Measurements from ENCODE around the gene FAM216A.
"Not testable (repeated sequence)": the region's sequence is repeated elsewhere in the genome, so short reads cannot be mapped to it uniquely, and the experiment has no call there.

Gene FAM216A, protein sequence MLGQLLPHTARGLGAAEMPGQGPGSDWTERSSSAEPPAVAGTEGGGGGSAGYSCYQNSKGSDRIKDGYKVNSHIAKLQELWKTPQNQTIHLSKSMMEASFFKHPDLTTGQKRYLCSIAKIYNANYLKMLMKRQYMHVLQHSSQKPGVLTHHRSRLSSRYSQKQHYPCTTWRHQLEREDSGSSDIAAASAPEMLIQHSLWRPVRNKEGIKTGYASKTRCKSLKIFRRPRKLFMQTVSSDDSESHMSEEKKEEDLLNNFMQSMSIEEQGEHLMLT

DNA sequence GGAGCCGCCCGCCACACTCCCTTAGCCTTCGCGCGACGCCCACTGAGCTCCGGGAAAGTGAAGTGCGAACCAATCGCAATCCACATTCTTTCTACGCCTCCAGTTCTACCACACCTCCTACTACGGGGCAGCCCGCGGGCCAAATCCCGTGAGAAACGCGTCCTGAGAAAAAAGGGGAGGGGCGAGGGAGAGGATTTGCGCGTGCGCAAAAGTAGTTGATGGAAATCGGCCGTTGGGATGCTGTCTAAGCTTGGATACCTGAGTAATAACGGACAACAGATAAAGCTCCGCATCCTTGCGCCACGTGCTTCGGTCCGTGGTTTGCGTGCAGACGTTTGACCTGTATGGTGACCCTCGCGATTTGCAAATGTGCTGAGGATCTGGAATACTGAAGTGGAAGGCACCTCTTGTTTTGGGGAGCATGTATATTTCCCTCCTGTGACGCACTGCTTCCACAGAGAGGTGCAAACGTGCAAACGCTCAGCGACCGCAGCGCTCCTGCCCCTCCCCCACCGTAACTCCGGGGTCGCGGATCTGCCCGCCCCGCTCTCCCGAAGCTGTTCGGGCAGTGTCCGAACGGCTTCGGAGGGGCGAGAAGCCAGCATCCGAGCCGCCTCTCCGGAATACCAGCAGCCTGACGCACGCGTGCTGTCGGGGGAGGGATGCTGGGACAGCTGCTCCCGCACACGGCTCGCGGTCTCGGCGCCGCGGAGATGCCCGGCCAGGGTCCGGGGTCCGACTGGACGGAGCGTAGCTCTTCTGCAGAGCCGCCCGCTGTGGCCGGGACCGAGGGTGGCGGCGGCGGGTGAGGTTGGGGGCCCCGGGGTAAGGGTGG lies at the start of gene FAM216A, which contains the start of gene GPN3:
FAM216A (plus strand) TSS at position 632 of the 835 bp plus-strand sequence; CDS start at position 663, 31 bp downstream.
GPN3 (minus strand) TSS at position 44 of the 835 bp plus-strand sequence. CDS start 54 bp downstream, outside the sequence.
- peak; percentile 85 to 93 (median 93) for DNase-seq (ENCODE audit: low read depth in 3 of 3)

DNA sequence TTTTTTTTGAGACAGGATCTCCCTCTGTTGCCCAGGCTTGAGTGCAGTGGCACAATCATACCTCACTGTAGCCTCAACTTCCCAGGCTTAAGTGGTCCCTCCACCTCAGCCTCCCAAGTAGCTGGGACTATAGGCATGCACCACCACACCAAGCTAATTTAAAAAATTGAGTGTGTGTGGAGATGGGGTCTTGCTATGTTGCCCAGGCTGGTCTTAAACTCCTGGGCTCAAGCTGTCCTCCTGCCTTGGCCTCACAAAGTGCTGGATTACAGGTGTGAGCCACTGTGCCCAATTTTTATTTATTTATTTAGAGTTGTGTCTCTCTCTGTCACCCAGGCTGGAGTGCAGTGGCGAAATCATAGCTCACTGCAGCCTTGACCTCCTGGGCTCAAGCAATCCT lies 48.0 kb upstream of the FAM216A start:
- not testable (repeated sequence) for DNase-seq (ENCODE audit: low read depth in 3 of 3)

DNA sequence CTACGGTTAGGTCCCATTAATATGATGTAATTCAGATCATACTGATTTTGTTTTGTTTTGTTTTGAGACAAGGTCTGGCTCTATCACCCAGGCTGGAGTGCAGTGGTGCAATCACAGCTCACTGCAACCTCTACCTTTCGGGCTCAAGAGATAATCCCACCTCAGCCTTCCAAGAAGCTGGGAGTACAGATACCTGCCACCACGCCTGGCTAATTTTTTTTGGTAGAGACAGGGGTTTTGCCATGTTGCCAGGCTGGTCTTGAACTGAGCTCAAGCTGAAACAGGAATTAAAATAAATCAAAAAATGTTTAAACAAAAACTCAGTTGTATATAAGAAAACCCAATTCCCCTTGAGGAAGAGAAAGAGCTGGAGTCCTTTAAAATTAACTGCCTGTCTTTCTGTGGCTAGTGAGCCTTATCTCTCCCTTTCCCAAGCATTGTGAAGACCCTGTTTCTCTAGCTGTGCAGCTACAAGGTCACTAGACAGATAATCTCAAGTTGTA lies 47.4 kb upstream of the FAM216A start:
- no peak for DNase-seq (ENCODE audit: low read depth in 3 of 3)

DNA sequence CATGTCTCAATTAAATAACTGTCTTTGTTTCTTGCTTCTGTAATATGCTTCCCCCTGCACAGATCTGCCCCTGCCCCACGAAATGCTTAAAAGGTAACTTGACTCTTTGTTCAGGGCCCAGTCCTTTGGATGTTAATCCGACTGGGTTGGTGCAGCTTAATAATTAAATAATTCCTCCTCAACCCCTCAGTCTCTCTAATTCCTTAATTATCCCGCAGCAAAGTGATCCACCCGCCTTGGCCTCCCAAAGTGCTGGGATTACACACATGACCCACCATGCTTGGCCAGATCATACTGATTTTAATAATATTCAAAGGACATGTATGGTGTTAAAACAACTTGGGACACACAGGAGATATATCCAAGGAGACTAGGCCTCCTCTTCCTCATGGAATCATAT lies 46.9 kb upstream of the FAM216A start:
- no peak for DNase-seq (ENCODE audit: low read depth in 3 of 3)

DNA sequence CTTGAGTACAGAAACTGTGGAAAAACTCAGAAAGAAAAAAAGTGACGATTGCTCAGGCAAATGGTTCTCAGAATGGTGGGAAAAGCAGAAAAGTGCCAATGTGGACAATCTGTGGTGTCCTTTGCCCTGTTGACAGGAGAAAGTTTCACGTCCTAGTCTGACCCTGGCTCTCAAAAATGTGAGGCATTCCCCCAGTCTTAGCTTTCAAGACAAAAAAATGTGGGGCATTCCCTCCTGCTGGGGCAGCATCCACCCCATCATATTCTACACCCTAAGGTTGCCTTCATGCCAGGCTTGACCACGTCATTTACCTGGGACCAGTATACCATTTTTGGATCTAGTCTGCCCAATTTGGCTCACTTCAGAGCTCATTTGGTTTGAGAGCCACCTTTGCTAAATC lies 44.4 kb upstream of the FAM216A start:
- DNase-seq (ENCODE audit: low read depth in 3 of 3) = no peak

DNA sequence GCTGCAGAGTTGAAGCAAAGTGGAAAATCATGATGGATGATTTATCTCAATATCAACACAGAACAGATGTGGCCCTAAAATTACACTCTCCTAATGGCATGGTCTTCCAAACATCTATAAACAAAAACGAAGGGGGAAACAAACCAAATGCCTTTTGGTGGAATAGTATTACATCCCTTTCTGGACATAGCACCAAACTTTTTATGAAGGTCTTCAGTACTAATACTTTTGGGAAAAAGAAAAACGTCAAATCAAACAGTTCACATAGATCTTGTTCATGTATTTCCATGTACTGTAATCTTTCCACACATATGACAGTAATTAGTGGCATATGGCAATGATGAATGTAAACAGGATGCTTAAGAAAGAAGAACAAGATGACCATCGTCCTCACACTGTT lies 42.2 kb upstream of the FAM216A start:
- DNase-seq (ENCODE audit: low read depth in 3 of 3) = no peak

DNA sequence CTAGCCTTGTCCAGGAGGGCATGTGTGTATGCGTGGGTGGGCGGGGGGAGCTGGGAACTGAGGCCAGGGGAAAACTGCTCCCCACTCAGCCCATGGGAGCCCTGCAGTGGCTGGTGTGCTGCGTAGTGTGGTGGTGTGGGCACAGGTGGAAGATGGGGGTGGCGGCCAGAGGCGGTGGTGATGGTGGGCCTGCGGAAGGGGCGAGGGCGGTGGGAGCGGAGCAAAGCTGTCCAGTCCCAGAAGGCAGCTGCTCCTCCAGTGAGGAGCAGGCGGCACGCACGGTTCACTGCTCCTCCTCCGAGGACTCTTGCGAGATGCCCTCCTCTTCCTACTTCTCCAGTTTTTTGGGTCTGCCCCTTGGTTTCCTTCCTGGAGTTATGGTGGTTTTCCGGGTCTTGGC lies 39.0 kb upstream of the FAM216A start:
- DNase-seq (ENCODE audit: low read depth in 3 of 3) = not testable (repeated sequence)

DNA sequence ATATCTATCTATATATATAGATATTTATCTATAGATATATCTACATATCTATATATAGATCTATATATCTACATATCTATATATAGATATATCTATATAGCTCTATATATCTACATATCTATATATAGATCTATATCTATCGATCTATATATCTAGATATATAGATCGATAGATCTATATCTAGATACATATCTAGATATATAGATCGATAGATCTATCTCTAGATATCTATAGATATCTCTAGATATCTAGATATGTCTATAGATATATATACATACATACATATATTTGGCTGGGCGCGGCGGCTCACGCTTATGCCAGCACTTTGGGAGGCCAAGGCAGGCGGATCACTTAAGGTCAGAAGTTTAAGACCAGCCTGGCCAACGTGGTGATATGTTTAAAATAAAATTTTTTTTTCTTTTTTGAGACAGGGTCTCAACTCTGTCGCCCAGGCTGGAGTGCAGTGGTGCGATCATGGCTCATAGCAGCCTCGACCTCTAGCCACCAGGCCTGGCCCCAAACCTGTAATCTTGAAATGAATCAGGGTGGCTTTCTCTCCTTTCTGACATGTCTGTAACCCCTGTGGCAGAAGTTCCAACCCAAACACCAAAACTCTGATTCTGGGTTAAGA lies 36.6 kb upstream of the FAM216A start:
- no peak for DNase-seq (ENCODE audit: low read depth in 3 of 3)

DNA sequence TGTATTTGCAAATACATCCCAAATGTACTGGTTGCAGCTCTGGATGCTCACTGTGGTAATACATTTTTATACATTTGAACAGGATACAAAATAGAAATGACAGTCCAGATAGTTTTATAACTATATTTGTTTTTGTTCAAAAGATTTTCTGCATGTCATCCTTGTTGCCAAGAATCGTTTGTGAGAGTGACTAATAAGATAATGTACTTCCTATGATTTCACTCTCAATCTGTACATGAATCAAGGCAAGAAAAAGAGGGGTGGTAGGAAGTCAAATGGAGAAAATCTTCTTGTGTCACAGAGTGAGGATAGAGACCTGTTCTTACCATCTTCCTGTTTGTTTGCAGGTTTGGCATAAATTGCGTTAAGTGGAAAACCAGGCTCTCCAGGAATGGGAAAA lies 32.4 kb upstream of the FAM216A start:
- DNase-seq (ENCODE audit: low read depth in 3 of 3) = no peak

DNA sequence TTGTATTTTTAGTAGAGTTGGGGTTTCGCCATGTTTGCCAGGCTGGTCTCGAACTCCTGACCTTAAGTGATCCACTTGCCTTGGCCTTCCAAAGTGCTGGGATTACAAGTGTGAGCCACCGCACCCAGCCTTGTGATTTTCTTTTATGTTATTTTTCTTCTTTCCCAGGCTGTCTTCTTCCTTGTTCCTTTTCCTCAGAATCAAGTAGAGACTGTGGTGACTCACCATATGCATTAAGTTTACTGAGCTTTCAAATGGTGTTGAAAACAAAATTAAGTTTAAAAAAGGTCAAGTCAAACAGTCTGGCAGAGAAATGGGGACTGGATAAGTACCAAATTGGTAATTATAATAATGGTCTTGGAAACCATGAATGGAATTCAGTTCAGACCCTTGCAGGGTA lies 24.2 kb upstream of the FAM216A start:
- DNase-seq (ENCODE audit: low read depth in 3 of 3) = no peak

DNA sequence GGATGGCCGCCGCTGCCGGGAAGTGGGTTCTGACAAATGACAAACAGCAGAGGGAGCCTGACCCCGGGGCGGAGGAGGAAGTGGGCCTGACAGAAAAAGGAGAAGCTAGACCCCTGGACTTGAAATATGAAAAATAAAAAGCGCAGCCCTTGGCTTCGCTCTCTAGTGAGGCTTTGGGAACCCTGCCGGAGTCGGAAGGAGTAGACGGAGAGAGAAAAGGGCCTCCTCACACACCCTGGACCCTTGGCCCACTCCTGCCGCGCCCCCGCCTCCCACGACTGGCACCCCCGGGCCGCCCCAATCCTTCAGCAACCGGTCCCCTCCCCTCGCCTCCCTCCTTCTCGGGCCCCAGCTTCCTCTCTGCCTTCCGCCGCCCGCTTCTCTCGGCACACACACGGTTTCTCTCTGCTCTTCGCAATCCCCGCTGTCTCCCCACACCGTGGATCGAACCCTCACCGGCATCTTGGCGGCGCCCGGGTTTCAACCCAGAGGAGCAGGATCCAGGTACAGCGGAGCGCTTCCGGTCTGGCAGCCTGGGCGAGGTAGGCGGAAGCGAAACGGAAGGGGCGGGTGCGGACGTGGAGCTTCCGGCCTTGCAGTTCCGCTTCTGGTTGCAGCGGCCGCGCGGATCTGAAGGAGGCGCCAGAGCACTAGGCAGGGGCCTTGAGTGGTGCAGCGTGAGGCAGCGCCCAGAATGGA lies 18.7 kb upstream of the FAM216A start, which contains the start of gene ARPC3:
ARPC3 (minus strand) TSS at position 539 of the 699 bp plus-strand sequence; CDS start at position 462, 77 bp downstream.
- peak; percentile 89 to 95 (median 90) for DNase-seq (ENCODE audit: low read depth in 3 of 3)

DNA sequence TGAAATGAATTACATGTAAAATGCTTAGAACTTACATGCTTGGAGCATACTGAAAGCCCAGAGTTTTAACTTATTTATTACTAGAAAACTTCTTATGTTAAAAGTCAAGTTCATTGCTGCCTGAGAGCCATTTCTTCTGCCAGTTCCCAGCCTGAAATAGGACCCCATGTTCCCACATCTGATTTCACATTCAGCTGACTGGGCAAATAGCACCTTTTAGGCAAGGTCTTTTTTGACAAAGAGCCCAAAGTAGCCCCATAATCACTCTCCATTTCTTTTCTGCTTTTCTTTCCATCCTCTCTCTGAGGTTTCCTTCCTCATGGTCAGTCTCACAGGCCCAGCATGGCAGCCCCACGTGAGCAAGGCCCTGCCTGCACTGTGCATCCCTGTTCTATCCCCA lies 17.4 kb upstream of the FAM216A start:
- DNase-seq (ENCODE audit: low read depth in 3 of 3) = no peak

DNA sequence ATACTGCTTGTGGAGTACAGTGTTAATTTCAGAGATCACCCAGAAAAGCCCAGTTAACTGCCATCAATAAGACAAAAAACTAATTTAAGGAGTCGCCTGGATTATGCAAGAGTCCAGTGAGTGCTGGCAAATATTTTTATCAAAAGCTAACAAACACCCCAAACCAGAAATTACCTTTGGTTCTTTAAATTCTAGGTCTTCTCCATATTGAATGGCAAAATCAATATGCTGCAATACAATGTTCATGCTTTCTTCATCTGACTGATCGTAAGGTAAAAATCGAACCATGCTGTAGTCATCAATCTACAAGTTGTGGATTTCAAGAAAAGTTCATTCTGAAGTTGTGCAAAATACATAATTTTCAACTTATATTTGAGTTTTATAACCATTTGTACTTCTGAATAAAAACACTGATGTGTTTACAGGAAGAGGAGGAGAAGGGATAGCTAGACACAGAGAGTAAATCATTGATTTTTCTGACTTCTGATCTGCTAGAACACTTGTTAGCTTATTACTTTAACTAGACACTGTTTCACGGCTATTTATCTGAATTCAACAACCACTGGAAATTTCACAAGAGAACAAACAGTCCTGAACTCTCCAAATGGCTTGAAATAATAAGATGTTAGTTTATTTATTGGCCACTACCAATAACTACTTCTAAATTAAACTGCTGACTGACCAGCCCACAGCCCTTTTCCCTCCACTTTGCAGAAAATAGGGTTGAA lies 14.9 kb upstream of the FAM216A start:
- DNase-seq (ENCODE audit: low read depth in 3 of 3) = no peak

DNA sequence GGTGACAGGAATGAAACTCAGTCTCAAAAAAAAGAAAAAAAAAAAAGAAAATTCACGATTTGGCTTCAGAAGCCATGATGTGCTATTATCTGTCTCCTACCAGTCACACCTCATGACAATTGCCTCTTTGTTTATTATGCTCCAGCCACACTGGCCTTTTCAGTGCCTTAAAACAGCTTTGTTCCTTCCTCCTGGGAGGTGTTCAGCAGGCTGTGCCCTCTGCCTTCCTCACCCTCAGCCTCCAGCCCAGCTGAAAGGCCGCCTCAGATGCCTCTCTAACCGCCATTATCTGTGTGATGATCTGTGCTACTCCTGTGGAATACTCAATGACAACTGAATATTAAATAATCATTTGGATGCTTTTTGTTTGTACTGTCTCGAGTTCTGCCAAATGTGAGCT lies 9.9 kb upstream of the FAM216A start:
- DNase-seq (ENCODE audit: low read depth in 3 of 3) = no peak

DNA sequence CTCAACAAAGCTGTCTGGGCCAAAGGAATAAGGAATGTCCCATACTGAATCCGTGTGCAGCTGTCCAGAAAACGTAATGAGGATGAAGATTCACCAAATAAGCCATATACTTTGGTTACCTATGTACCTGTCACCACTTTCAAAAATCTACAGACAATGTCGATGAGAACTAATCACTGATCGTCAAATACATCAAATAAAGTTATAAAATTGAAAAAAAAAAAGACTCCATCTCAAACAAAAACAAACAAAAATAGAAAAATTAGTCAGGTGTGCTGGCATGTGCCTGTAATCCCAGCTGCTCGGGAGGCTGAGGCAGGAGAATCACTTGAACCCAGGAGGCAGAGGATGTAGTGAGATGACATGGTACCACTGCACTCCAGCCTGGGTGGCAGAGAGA lies 7.5 kb upstream of the FAM216A start:
- DNase-seq (ENCODE audit: low read depth in 3 of 3) = not testable (repeated sequence)

DNA sequence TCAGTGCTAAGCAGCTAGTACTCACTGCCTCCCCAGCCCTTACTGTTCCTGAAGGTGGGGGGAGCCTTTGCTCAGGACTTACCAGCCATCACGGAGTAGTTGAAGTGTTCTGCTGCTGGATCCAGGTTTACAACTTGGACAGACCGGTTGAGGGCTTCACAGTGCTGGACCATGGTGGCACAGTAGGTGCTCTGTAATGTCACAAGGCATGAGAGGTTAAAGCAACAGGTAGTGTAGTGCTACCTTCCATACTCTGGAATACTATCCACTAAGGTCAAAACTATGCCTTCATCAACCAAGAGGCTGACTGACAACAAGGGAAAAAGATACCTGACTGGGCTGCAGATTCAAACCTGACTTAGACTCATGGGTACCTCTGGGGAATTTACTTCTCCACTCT lies 3.6 kb upstream of the FAM216A start:
- no peak for DNase-seq (ENCODE audit: low read depth in 3 of 3)

DNA sequence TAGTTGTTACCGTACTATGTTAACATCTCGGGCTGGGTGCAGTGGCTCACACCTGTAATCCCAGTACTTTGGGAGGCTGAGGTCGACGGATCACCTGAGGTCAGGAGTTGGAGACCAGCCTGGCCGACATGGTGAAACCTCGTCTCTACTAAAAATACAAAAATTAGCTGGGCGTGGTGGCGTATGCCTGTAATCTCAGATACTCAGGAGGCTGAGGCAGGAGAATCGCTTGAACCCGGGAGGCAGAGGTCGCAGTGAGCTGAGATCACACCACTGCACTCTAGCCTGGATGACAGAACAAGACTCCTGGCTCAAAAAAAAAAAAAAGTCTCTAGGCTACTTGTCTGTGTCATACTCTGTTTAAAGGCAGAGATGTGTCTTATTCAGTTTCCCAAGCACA lies 2.9 kb upstream of the FAM216A start:
- DNase-seq (ENCODE audit: low read depth in 3 of 3) = not testable (repeated sequence)

DNA sequence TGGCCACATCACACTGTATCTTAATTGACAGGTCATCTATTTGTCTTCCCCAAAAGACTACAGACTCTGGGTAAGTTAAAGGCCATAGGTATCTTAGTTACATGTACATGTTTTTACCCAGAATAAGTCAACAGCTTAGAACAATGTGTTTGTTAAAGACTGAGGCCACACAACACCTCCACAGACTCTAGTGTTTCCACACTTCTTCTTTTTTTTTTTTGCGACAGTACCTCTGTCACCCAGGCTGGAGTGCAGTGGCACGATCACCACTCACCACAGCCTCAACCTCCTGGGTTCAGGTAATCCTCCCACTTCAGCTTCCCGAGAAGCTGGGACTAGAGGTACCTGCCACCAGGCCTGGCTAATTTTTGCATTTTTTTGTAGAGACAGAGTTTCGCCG lies 1.9 kb upstream of the FAM216A start:
- DNase-seq (ENCODE audit: low read depth in 3 of 3) = no peak

DNA sequence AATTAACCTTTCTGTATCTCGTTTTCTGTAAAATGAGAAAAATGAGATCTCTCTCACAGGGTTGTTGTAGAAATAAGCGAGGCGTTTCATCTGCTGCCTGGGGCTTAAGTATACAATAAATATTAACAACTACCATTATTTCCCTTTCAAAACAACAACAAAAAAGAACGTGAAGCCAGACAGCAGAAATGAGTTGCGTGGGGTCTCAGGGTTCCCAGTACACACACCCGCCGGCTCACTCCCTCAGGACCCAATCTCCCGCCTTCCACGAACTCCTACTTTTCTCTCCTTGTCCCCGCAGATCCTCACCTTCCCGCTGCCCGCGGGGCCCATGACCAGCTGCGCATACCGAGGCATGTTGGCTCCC lies 815 bp upstream of the FAM216A start:
- DNase-seq (ENCODE audit: low read depth in 3 of 3) = no peak

DNA sequence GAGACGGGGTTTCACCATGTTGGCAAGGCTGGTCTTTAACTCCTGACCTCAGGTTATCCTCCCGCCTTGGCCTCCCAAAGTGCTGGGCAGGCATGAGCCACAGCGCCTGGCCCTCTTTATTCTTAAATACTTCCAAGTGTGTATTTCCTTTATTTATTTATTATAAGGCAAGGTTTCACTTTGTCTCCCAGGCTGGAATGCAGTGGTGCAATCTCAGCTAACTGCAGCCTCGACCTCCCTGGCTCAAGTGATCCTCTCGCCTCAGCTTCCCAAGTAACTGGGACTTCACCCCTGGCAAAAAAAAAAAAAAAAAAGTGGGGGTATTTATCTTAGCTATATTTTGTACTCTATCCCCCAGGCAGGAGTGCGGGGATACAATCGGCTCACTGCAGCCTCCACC lies 6.8 kb downstream of the FAM216A start:
- DNase-seq (ENCODE audit: low read depth in 3 of 3) = no peak

Measured in stimulated activated CD4-positive, alpha-beta T cell treated with anti-CD3 and anti-CD28 coated beads, TNF-alpha, amount 100 ng/mL, for 24 hours (primary cell).